C4-2B (cell line): Measurements from ENCODE around the gene NFE2L2.

Source experiments
- ZFX ChIP-seq: fragments of 450-650 bp; IDR thresholded peaks from 2 replicates; pipeline ENCODE4 v1.6.1; 2017
- TF ChIP-seq, protein P1 (sequence below): fragments of 450-650 bp; conservative IDR thresholded peaks from 2 replicates; pipeline ENCODE4 v1.5.1; 2017; ENCODE audit warnings: mild to moderate bottlenecking

- TF ChIP-seq, protein P1, sequence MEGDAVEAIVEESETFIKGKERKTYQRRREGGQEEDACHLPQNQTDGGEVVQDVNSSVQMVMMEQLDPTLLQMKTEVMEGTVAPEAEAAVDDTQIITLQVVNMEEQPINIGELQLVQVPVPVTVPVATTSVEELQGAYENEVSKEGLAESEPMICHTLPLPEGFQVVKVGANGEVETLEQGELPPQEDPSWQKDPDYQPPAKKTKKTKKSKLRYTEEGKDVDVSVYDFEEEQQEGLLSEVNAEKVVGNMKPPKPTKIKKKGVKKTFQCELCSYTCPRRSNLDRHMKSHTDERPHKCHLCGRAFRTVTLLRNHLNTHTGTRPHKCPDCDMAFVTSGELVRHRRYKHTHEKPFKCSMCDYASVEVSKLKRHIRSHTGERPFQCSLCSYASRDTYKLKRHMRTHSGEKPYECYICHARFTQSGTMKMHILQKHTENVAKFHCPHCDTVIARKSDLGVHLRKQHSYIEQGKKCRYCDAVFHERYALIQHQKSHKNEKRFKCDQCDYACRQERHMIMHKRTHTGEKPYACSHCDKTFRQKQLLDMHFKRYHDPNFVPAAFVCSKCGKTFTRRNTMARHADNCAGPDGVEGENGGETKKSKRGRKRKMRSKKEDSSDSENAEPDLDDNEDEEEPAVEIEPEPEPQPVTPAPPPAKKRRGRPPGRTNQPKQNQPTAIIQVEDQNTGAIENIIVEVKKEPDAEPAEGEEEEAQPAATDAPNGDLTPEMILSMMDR = no peak
- no peak for TF ChIP-seq ZFX
Measured at GRCh38 chr2:177229442-177230242, 34.9 kb downstream of the NFE2L2 start.
